Subcutaneous abdominal adipose tissue (tissue), 5 donors: Measurements from ENCODE around the gene IL4.

Experiments
- H3K27ac ChIP-seq: one replicate; pipeline ENCODE4 v1.7.0; 2013; ENCODE audit warnings: low read depth, mild to moderate bottlenecking, inconsistent platforms, low read length, moderate library complexity
- H3K27me3 ChIP-seq, 5 donors: one replicate each; pipeline ENCODE4 v1.7.0; 2013; ENCODE audit warnings: low read length in 5 of 5, inconsistent platforms in 1 of 5; ENCODE audit not compliant: control insufficient read depth in 5 of 5, insufficient read depth in 4 of 5
- H3K36me3 ChIP-seq, 5 donors: one replicate each; pipeline ENCODE4 v1.7.0; 2013; ENCODE audit warnings: low read length in 5 of 5; ENCODE audit not compliant: control insufficient read depth in 5 of 5, insufficient read depth in 5 of 5
- H3K4me1 ChIP-seq, 5 donors: one replicate each; pipeline ENCODE4 v1.7.0; 2013; ENCODE audit warnings: low read length in 5 of 5, mild to moderate bottlenecking in 3 of 5, moderate library complexity in 1 of 5; ENCODE audit not compliant: control insufficient read depth in 5 of 5, insufficient read depth in 5 of 5
- H3K4me3 ChIP-seq, 5 donors: one replicate each; pipeline ENCODE4 v1.7.0; 2013; ENCODE audit warnings: low read length in 5 of 5, low read depth in 1 of 5
- H3K9ac ChIP-seq, 5 donors: one replicate each; pipeline ENCODE4 v1.7.0; 2013; ENCODE audit warnings: low read length in 5 of 5, mild to moderate bottlenecking in 4 of 5, moderate library complexity in 3 of 5
- H3K9me3 ChIP-seq, 5 donors: one replicate each; pipeline ENCODE4 v1.7.0; 2013; ENCODE audit warnings: low read length in 5 of 5; ENCODE audit not compliant: control insufficient read depth in 5 of 5
- donor health status: healthy.
- donor health status: healthy.
- donor health status: healthy.
- donor health status: healthy.
- donor health status: healthy.

Gene IL4

GRCh38 chr5:132695956-132696355 lies 22.2 kb downstream of the IL4 start:
- no peak overlapping the region for H3K4me3 ChIP-seq
- H3K36me3 ChIP-seq: peaks cover 7 to 19% (median 10%) of the 10 kb centered on the region in 5 donors

GRCh38 chr5:132704875-132705274 lies 31.1 kb downstream of the IL4 start:
- peaks cover 8 to 25% (median 12%) of the 10 kb centered on the region in 5 donors for H3K36me3 ChIP-seq
- H3K27ac ChIP-seq: no peak overlapping the region
- H3K9ac ChIP-seq: no peak overlapping the region
- no peaks in the 10 kb centered on the region for H3K9me3 ChIP-seq
- H3K4me3 ChIP-seq: no peak overlapping the region
- H3K4me1 ChIP-seq: no peaks in the 10 kb centered on the region
- H3K27me3 ChIP-seq: no peaks in the 10 kb centered on the region

More at GRCh38 chr5:132695956-132696355, 22.2 kb downstream of the IL4 start:
- no peak overlapping the region for H3K27ac ChIP-seq
- H3K4me1 ChIP-seq: no peaks in the 10 kb centered on the region
- no peaks in the 10 kb centered on the region for H3K9me3 ChIP-seq
- no peak overlapping the region for H3K9ac ChIP-seq
- no peaks in the 10 kb centered on the region for H3K27me3 ChIP-seq

DNA sequence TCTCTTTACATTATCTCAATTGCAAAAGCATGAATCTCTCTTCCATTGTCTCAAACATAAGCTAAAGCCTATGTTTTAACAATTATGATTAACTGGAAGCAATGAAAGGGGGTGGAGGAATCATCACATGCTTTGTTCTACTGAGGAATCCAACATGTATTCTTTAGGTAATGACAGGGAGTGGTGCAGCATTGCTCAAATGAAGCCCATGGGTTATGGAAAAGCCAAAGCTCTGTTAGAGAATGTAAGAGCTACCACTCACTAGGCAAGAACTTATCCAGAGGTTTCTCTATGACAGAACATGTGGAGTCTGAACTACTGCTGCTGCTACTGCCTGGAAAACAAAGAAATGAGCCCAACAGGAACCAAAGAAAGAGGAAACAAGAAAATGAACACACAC lies 34.9 kb downstream of the IL4 start:
- Histone ChIP-seq H3K36me3 (peaks cover 0 to 14% (median 0%) of the 10 kb centered on the region in 5 donors), H3K4me3 (no peak overlapping the region), H3K27ac (no peak overlapping the region), H3K9ac (no peak overlapping the region), H3K27me3 (no peaks in the 10 kb centered on the region), H3K9me3 (no peaks in the 10 kb centered on the region), H3K4me1 (no peaks in the 10 kb centered on the region)

GRCh38 chr5:132714456-132715307 lies 40.9 kb downstream of the IL4 start:
- H3K9me3 ChIP-seq: no peaks in the 10 kb centered on the region
- H3K4me1 ChIP-seq: no peaks in the 10 kb centered on the region
- H3K27me3 ChIP-seq: no peaks in the 10 kb centered on the region
- no peak overlapping the region for H3K9ac ChIP-seq
- H3K36me3 ChIP-seq: peaks cover 0 to 5% (median 0%) of the 10 kb centered on the region in 5 donors
- no peak overlapping the region for H3K4me3 ChIP-seq
- H3K27ac ChIP-seq: no peak overlapping the region

GRCh38 chr5:132718544-132719312 lies 44.9 kb downstream of the IL4 start:
- H3K27ac ChIP-seq: no peak overlapping the region
- H3K9me3 ChIP-seq: no peaks in the 10 kb centered on the region
- peaks cover 0 to 4% (median 0%) of the 10 kb centered on the region in 5 donors for H3K36me3 ChIP-seq
- no peaks in the 10 kb centered on the region for H3K4me1 ChIP-seq
- no peak overlapping the region for H3K4me3 ChIP-seq
- H3K9ac ChIP-seq: no peak overlapping the region
- no peaks in the 10 kb centered on the region for H3K27me3 ChIP-seq

DNA sequence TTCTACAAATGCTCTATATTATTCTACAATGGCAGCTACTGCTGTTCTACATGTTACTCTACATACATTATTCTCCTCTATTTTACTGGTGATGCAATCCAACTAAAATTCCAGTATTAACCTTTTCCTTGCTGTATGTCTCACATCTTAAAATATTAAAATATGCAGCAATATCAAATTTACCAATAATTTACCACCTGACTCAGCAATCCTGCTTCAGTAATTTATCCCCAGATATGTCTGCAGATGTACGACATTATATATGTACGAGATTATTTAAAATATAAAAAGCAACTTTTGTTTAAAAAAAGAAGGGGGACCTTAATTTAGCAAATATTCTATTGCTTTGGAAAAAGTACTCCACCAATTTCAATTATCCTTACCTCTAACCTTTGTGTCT lies 52.0 kb downstream of the IL4 start:
- no peaks in the 10 kb centered on the region for H3K9me3 ChIP-seq

DNA sequence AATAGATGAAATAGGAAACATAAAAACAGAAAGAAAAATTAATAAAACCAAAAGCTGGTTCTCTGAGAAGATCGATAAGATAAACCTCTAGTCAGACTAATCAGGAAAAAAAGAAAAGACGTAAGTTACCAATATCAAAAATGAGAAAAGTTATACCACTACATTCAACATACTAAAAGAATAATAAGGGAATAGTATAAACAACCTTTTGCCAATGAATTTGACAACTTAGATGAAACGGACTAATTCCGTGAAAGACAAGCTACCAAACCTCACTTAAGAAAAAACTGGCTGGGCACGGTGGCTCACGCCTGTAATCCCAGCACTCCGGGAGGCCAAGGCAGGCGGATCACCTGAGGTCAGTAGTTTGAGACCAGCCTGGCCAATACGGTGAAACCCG lies 56.1 kb downstream of the IL4 start:
- H3K27ac ChIP-seq: no peak overlapping the region
- no peak overlapping the region for H3K4me3 ChIP-seq
- no peaks in the 10 kb centered on the region for H3K4me1 ChIP-seq
- no peaks in the 10 kb centered on the region for H3K9me3 ChIP-seq
- H3K27me3 ChIP-seq: no peaks in the 10 kb centered on the region
- H3K36me3 ChIP-seq: peaks cover 0 to 10% (median 3%) of the 10 kb centered on the region in 5 donors
- H3K9ac ChIP-seq: no peak overlapping the region

More for the DNA sequence above, 52.0 kb downstream of the IL4 start:
- Histone ChIP-seq H3K4me1 (no peaks in the 10 kb centered on the region), H3K4me3 (no peak overlapping the region), H3K36me3 (peaks cover 0 to 10% (median 3%) of the 10 kb centered on the region in 5 donors), H3K9ac (no peak overlapping the region), H3K27ac (no peak overlapping the region), H3K27me3 (no peaks in the 10 kb centered on the region)
